ENCODE measurements around the gene FCER1A.

Gene FCER1A

DNA sequence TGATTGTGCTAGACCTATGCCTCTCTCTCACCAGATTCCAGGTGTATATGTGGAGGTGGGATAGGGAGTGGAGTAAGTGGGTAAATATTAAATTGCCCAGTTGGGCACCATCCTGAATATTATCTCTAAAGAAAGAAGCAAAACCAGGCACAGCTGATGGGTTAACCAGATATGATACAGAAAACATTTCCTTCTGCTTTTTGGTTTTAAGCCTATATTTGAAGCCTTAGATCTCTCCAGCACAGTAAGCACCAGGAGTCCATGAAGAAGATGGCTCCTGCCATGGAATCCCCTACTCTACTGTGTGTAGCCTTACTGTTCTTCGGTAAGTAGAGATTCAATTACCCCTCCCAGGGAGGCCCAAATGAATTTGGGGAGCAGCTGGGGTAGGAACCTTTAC lies at the start of gene FCER1A:
TSS of gene FCER1A (plus strand) at position 242 of the 400 bp plus-strand sequence. CDS start at position 271, 29 bp downstream.
- DNase-seq (ENCODE audit: low read depth in 2 of 2, low spot score in 1 of 2), result no peak

- DNase-seq (ENCODE audit: low read depth in 2 of 2, low spot score in 1 of 2), result no peak
Observed at GRCh38 chr1:159261311-159261710, 40.8 kb upstream of the FCER1A start.

DNA sequence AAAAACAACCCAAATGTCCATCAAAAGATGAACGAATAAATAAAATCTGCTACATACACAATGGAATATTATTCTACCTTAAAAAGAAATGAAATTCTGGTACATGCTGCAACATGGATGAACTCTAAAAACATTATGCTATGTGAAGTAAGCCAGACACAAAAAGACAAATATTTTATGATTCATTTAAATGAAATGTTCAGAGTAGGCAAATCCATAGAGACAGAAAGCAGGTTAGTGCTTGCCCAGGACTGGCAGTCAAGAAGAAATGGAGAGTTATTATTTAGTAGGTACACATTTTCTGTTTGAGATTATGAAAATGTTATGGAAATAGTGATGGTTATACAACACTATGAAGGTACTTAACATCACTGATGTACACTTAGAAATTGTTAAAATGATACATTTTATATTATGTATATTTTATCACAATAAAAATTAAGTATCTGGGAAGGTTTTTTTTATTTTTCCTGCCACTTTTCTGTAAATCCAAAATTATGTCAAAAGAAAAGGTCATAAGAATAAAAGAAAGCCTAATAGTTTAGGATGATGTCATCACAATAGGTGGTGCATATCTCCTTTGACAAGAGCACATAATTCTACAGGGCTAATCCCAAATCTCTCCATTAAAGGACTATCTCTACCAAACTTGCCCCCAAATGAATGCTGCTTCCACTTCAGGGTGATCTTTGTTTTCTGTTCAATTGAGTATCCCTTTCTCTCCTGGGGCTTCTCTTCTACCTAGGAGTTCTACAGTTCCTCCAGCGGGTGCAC lies 40.2 kb upstream of the FCER1A start:
- DNase-seq (ENCODE audit: low read depth in 2 of 2, low spot score in 1 of 2), result no peak

DNA sequence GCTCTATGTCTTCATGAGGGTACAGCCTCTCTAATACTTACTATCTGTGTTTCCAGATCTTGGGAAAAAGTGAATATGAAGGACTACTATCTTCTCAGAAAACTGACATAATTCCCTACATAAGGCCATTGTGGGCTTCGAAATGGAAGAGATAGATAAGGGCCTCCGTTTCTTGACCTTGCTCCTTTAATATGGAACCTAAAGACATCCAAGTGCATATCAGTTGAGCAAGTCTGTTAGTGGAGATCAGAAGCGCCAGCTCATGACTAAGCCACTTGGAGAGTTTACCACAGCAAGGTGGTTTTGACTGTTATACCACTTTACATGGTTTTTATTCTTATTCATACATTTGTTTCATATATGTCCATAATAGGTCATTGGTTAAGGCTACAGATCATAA lies 35.3 kb upstream of the FCER1A start:
- no peak for DNase-seq (ENCODE audit: low read depth in 2 of 2, low spot score in 1 of 2)

- no peak for DNase-seq (ENCODE audit: low read depth in 2 of 2, low spot score in 1 of 2)
Observed at GRCh38 chr1:159274631-159275030, 27.5 kb upstream of the FCER1A start.

DNA sequence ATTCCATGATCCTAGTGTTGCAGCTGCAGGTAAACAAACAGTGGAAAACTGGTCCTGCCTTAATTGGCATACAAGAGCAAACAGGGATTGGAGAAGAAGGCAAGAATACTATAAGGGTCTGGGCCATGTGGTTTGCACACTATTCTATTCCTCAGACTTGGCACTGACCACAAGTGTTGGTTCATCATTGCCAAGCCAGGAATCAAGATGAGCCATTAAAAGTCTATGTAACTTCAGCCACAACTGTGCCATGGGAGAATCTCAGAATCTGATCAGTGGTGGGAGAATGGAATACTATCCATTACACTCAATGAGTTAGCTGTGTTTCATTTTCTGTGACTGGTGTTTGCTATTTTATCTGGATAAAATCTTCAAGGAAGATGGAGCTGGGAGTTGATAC lies 26.2 kb upstream of the FCER1A start:
- DNase-seq (ENCODE audit: low read depth in 2 of 2, low spot score in 1 of 2), result no peak

- no peak for DNase-seq (ENCODE audit: low read depth in 2 of 2, low spot score in 1 of 2)
Observed at GRCh38 chr1:159279773-159280172, 22.4 kb upstream of the FCER1A start.

DNA sequence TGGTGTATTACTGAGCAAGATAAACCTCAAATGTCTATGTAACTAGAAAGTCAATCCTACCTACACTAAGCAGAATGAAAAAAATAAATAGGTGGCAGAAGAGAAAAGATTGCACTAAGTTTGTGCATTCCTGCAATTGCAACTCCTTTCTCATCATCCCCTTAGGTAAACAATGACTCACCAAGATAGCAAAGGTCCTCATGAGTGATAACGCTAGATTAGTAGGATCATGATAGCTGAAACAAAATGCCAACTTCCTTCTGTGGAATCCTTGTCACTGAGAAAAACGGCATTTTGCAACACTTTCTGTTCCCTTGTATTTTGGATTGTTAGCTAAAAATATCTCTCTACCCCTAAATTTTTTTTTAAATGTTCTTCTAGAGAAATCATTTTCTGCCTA lies 20.0 kb upstream of the FCER1A start:
- DNase-seq (ENCODE audit: low read depth in 2 of 2, low spot score in 1 of 2), result no peak

DNA sequence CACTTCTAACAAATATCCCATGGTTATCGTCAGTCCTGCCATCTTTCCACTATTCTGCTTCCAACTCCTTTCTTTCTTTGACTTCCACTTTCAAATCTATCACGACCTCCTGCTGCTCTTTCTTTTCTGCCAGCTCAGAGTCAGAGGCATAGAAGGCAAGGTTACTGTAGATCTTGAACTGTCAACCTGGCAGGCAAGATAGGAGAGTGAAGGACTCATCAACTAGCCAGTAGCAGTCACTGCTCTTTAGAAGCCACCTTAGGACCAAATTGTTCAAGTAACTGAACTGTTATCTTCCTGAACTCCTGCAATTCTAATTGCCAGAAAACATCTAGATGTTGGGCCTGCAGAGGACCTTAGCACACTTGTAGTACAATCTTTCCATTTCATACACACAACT lies 13.1 kb upstream of the FCER1A start:
- DNase-seq (ENCODE audit: low read depth in 2 of 2, low spot score in 1 of 2), result no peak

- no peak for DNase-seq (ENCODE audit: low read depth in 2 of 2, low spot score in 1 of 2)
Observed at GRCh38 chr1:159291424-159291823, 10.7 kb upstream of the FCER1A start.

GRCh38 chr1:159296706-159297375 lies 5.3 kb upstream of the FCER1A start:
- no peak for DNase-seq (ENCODE audit: low read depth in 2 of 2, low spot score in 1 of 2)

DNA sequence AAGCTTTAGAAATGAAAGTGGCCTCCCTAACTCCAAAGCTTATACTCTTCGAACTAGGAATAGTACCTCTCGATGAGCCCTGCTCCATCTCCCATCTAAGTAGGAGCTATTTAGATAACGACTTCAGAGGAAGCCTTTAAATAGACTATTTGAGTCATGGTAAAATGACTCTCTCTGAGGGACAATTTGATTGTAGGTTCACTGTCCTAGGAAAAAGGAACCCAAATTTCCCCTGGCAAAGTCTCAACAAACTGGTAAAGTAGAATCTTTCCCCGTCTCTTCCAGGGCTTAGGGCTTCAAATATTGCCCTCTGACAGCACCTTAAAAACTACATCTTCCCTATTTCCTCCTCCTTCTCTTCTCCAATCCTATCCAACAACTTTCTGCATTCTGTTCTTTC lies 2.0 kb upstream of the FCER1A start:
- no peak for DNase-seq (ENCODE audit: low read depth in 2 of 2, low spot score in 1 of 2)

DNA sequence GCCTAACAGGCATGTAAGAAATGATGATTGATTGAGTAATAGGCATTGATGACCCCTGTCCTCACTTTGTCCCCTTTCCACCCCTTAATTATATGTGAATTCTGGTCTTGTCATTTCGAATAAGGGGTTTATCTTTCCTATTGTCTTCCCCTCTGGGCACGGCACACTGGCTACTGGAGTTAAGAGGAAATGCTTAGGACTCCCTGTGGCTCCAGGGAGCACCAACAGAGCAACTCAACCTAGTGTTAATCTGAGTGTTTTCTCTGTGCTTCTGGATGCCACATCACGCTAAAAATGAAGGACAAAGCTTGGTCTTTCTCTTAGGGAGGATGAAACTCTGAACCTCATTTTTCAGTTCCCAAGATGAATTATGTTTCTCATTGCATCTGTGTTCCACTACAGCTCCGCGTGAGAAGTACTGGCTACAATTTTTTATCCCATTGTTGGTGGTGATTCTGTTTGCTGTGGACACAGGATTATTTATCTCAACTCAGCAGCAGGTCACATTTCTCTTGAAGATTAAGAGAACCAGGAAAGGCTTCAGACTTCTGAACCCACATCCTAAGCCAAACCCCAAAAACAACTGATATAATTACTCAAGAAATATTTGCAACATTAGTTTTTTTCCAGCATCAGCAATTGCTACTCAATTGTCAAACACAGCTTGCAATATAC lies 5.3 kb downstream of the FCER1A start:
- no peak for DNase-seq (ENCODE audit: low read depth in 2 of 2, low spot score in 1 of 2)

DNA sequence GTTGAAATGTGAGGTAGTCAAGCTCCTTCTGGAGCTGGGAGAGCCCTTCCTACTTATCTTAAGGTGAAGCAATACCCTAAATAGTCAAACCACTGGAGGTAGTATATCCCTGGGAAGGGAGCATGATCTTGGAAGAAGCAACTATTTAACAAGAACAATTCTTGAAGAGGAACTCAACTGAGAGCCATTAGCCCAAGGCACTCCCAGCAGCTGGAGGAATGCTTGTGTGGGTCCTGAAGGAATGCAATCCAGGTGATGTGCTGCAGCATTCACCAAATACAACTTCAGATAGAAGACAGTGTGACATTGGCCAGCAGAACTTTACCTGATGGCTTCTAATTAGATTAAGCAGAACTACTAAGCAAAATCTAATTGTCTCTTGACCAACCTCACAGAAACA lies 9.5 kb downstream of the FCER1A start:
- DNase-seq (ENCODE audit: low read depth in 2 of 2, low spot score in 1 of 2), result no peak

GRCh38 chr1:159315381-159315780 lies 13.2 kb downstream of the FCER1A start:
- DNase-seq (ENCODE audit: low read depth in 2 of 2, low spot score in 1 of 2), result no peak

DNA sequence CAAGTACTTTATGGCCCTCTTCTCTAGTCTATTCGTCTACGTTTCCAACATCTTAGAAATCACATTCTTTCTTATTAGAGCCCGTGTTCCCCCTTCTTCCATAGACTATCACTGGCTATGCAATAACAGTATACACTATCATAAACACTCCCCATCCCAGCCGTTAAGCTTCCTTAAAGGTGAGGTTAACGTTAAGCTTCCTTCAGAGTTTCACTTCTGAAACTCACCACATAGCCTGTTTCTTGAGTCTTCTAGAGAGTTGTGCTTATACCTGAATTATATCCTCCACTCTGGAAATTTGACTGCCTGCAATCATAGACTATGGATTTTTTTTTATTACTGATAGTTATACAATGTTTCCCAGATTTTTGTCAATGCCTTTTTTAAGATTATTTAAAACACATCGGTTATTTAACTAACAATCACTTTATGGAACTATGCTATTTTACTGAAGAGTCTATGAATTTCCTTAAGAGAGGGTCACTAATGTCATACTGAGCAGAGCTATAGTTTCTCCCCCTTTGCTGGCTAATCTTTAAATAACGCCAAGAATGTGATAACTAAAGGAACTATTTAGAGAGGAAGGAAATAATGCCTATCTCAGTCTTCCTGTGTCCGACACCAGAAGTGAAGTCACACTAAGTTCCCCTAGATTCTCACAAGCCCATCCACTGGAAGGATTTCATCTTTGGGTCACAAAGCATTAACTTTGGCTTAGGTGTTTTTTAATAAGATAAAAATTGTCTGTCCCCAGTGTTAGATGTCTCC lies 16.8 kb downstream of the FCER1A start:
- no peak for DNase-seq (ENCODE audit: low read depth in 2 of 2, low spot score in 1 of 2)

DNA sequence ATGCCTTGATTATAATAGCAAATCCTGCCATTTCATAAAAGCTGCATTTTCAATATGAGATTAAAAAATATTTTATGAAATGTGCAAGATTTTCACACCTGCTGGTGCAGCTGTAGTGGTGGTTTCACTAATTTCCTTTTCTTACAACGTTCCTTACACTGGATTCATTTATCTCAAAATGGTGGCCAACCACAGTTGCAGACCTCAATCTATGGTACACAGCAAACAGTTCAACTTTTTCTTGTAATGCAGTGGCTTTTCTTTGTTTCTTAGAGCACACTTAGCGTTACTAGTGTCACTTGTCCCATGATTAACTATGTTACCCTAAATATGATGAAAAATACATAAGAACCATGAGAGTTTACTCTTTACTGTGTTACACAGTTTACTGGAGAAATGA lies 32.7 kb downstream of the FCER1A start:
- no peak for DNase-seq (ENCODE audit: low read depth in 2 of 2, low spot score in 1 of 2)

GRCh38 chr1:159338018-159338417 lies 35.9 kb downstream of the FCER1A start:
- no peak for DNase-seq (ENCODE audit: low read depth in 2 of 2, low spot score in 1 of 2)

DNA sequence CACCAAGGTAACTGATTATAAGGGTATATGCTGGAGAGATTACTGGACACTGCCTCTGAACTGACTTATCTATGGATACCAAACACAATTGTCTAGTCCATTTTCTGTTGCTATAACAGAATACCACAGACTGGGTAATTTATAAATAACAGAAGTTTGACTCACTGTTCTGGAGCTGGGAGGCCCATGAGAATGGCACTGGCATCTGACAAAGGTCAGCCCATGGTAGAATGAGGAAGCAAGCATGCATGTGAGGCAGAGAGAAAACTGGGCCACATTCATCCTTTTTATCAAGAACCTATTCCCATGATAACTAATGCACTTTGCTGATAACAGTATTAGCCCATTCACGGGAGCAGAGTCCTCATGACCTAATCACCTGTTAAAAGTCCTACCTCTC lies 37.4 kb downstream of the FCER1A start:
- no peak for DNase-seq (ENCODE audit: low read depth in 2 of 2, low spot score in 1 of 2)

DNA sequence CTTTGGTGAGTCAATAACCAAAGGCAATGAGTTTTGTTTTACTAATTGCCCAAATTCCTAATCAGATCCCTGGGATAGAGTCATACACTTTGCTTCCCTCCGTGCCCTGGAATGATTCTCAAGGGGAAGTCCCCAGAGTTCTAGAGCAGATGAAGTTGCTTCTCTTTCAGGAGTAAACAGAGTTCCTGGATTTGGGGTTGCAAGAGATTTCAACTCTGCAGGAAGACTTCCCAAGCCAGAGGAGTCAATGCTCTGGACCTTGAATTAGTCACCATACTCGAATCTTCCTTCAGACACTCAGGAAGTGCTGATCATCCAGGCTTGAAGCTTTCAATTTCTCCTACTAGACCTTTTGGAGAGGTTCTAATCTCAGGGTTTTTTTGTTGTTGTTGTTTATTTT lies 39.6 kb downstream of the FCER1A start:
- no peak for DNase-seq (ENCODE audit: low read depth in 2 of 2, low spot score in 1 of 2)

DNA sequence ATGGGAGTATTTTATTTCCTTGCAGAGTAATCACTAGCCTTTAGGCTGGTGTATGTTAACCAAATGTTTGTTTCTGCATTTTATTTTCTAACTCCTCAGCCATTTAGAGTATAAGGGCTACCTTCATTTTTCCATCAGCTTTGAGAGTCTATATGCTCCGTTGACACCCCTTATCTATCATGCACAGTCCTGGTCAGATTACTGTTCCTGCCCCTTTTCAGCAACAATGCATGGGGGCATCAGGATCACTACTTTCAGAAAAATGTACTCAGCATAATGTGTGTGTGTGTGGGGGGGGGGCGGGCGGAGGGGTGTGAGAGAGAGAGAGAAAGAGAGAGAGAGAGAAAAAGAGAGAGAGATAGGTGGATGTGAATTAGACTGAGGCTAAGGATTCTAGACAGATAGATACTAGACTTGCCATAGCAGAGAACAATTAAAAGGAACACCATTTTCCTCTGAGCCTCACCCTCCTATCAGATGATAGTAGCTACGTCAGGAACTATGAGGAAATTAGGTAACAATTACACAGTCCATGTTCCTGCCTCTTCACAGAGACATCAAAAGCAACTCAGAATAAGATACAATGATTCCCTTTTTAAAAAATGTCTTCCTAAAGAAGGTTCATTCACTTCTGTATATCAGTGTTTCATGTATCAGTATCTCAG lies 40.8 kb downstream of the FCER1A start:
- no peak for DNase-seq (ENCODE audit: low read depth in 2 of 2, low spot score in 1 of 2)
